H9 (cell line): ENCODE measurements around the gene HS3ST6. TPM values are rescaled to one million over a fixed set of nuclear protein-coding genes. Genes with fewer than 3 reads are reported as not detected.

ENCODE experiments used
- DNase-seq: peaks from one replicate; pipeline ENCODE4 v3.0.0-alpha.2; 2017
- H2AFZ ChIP-seq: one replicate; pipeline ENCODE4 v1.6.1; 2013; ENCODE audit warnings: mild to moderate bottlenecking, low read length, control low read depth, moderate library complexity
- H2AK5ac ChIP-seq: 2 replicates; pipeline ENCODE4 v1.6.1; 2013; ENCODE audit warnings: low read length, control low read depth, mixed read lengths; ENCODE audit not compliant: insufficient read length
- H2BK120ac ChIP-seq: one replicate; pipeline ENCODE4 v1.6.1; 2013; ENCODE audit warnings: low read depth, mild to moderate bottlenecking, low read length, control low read depth, inconsistent platforms; ENCODE audit not compliant: poor library complexity, severe bottlenecking
- H2BK12ac ChIP-seq: 2 replicates; pipeline ENCODE4 v1.6.1; 2013; ENCODE audit warnings: low read length, control low read depth, mixed read lengths, low read depth; ENCODE audit not compliant: insufficient read length
- H2BK15ac ChIP-seq: 2 replicates; pipeline ENCODE4 v1.6.1; 2013; ENCODE audit warnings: low read depth, low read length, control low read depth
- H2BK20ac ChIP-seq: one replicate; pipeline ENCODE4 v1.6.1; 2013; ENCODE audit warnings: low read depth, mild to moderate bottlenecking, low read length, control low read depth, inconsistent platforms; ENCODE audit not compliant: poor library complexity, severe bottlenecking
- H2BK5ac ChIP-seq: 2 replicates; pipeline ENCODE4 v1.6.1; 2013; ENCODE audit warnings: low read length, control low read depth, mixed read lengths; ENCODE audit not compliant: insufficient read length
- H3K14ac ChIP-seq: 2 replicates; pipeline ENCODE4 v1.6.1; 2013; ENCODE audit warnings: low read length, control low read depth; ENCODE audit not compliant: insufficient read depth
- H3K18ac ChIP-seq: 2 replicates; pipeline ENCODE4 v1.6.1; 2013; ENCODE audit warnings: low read depth, mild to moderate bottlenecking, mixed read lengths, low read length, control low read depth; ENCODE audit not compliant: insufficient read length
- H3K23ac ChIP-seq: 2 replicates; pipeline ENCODE4 v1.6.1; 2013; ENCODE audit warnings: low read length, control low read depth, mixed read lengths, low read depth; ENCODE audit not compliant: insufficient read length
- H3K23me2 ChIP-seq: 2 replicates; pipeline ENCODE4 v1.6.1; 2013; ENCODE audit warnings: low read depth, mild to moderate bottlenecking, mixed read lengths, low read length, control low read depth; ENCODE audit not compliant: insufficient read length, poor library complexity, severe bottlenecking
- H3K27ac ChIP-seq: 2 replicates; pipeline ENCODE4 v1.5.1; 2013; ENCODE audit warnings: low read length, control low read depth, mixed read lengths, low read depth; ENCODE audit not compliant: insufficient read length
- H3K27me3 ChIP-seq: 2 replicates; pipeline ENCODE4 v1.6.1; 2013; ENCODE audit warnings: low read length, control low read depth, inconsistent platforms; ENCODE audit not compliant: insufficient read depth
- H3K4ac ChIP-seq: 2 replicates; pipeline ENCODE4 v1.6.1; 2013; ENCODE audit warnings: low read depth, mild to moderate bottlenecking, control low read depth, inconsistent platforms, low read length, moderate library complexity
- H3K4me1 ChIP-seq: 2 replicates; pipeline ENCODE4 v1.6.1; 2013; ENCODE audit warnings: low read length, control low read depth, inconsistent platforms; ENCODE audit not compliant: insufficient read depth
- H3K4me2 ChIP-seq: 2 replicates; pipeline ENCODE4 v1.6.1; 2013; ENCODE audit warnings: low read length, control low read depth, mixed read lengths; ENCODE audit not compliant: insufficient read length, insufficient read depth
- H3K56ac ChIP-seq: 2 replicates; pipeline ENCODE4 v1.6.1; 2013; ENCODE audit warnings: low read depth, mild to moderate bottlenecking, mixed read lengths, low read length, control low read depth; ENCODE audit not compliant: insufficient read length
- H3K79me1 ChIP-seq: 2 replicates; pipeline ENCODE4 v1.6.1; 2013; ENCODE audit warnings: low read depth, mild to moderate bottlenecking, moderate library complexity, low read length, control low read depth, inconsistent platforms; ENCODE audit not compliant: insufficient read depth, poor library complexity, severe bottlenecking
- H3K79me2 ChIP-seq: 2 replicates; pipeline ENCODE4 v1.6.1; 2013; ENCODE audit warnings: low read length, control low read depth, inconsistent platforms; ENCODE audit not compliant: insufficient read depth
- H3K9ac ChIP-seq: 2 replicates; pipeline ENCODE4 v1.6.1; 2013; ENCODE audit warnings: low read length, control low read depth, mixed read lengths; ENCODE audit not compliant: insufficient read length; ENCODE audit errors: extremely low read depth
- H3K9me3 ChIP-seq: one replicate; pipeline ENCODE4 v1.6.1; 2013; ENCODE audit warnings: low read depth, low read length, inconsistent platforms; ENCODE audit not compliant: control insufficient read depth
- H3T11ph ChIP-seq: one replicate; pipeline ENCODE4 v1.6.1; 2013; ENCODE audit warnings: mild to moderate bottlenecking, low read length, control low read depth, inconsistent platforms
- H4K20me1 ChIP-seq: one replicate; pipeline ENCODE4 v1.6.1; 2013; ENCODE audit not compliant: control insufficient read depth, insufficient read length, insufficient read depth
- H4K5ac ChIP-seq: 2 replicates; pipeline ENCODE4 v1.6.1; 2013; ENCODE audit warnings: low read depth, mild to moderate bottlenecking, mixed read lengths, low read length, control low read depth; ENCODE audit not compliant: insufficient read length
- H4K8ac ChIP-seq: replicated peaks from 2 replicates; pipeline ENCODE4 v1.6.1; 2013; ENCODE audit warnings: low read length, control low read depth, mixed read lengths, low read depth; ENCODE audit not compliant: insufficient read length
- H4K91ac ChIP-seq: 2 replicates; pipeline ENCODE4 v1.6.1; 2013; ENCODE audit warnings: low read depth, mild to moderate bottlenecking, moderate library complexity, mixed read lengths, low read length, control low read depth; ENCODE audit not compliant: insufficient read length
- H3K27ac Mint-ChIP-seq, 3 experiments: 2 replicates in 2 of 3; 3 replicates in 1 of 3; pipeline ENCODE4 v1.8.0; 2020 to 2021; ENCODE audit warnings: mixed read lengths in 3 of 3, mild to moderate bottlenecking in 1 of 3, moderate library complexity in 1 of 3
- H3K27me3 Mint-ChIP-seq: 2 replicates; pipeline ENCODE4 v1.8.0; 2021; ENCODE audit warnings: low read depth, mild to moderate bottlenecking, moderate library complexity, mixed read lengths
- H3K36me3 Mint-ChIP-seq, 3 experiments: 2 replicates in 2 of 3; 3 replicates in 1 of 3; pipeline ENCODE4 v1.8.0; 2020 to 2021; ENCODE audit warnings: low read depth in 3 of 3, mixed read lengths in 3 of 3; ENCODE audit not compliant: insufficient read depth in 1 of 3
- H3K4me1 Mint-ChIP-seq, 2 experiments: 2 replicates each; pipeline ENCODE4 v1.8.0; 2020; ENCODE audit warnings: mixed read lengths in 2 of 2
- H3K4me3 Mint-ChIP-seq, 2 experiments: 2 replicates in 1 of 2; 3 replicates in 1 of 2; pipeline ENCODE4 v1.8.0; 2020 to 2021; ENCODE audit warnings: mild to moderate bottlenecking in 2 of 2, mixed read lengths in 2 of 2, moderate library complexity in 1 of 2
- H3K9me3 Mint-ChIP-seq, 2 experiments: 2 replicates in 1 of 2; 3 replicates in 1 of 2; pipeline ENCODE4 v1.8.0; 2020; ENCODE audit warnings: mild to moderate bottlenecking in 2 of 2, mixed read lengths in 2 of 2, moderate library complexity in 1 of 2
- WGBS: extraction: QIAGEN DNeasy Blood & Tissue Kit; methylation state at CpG from one replicate; pipeline ENCODE4 v1.1.7; 2013; ENCODE audit warnings: missing lambda C conversion rate, low lambda C conversion rate, mixed read lengths; ENCODE audit not compliant: insufficient read length; ENCODE audit errors: extremely low coverage; 5-methylcytosine and 5-hydroxymethylcytosine counted together
- total RNA-seq: library from RNA; stranded (reverse); gene quantifications from 2 replicates; pipeline ENCODE4 v1.2.1, GENCODE V29; 2021
- TF ChIP-seq, protein P1 (sequence below): fragments of 200-600 bp; sonication (generic); conservative IDR thresholded peaks from 3 replicates; pipeline ENCODE4 v1.8.0; 2021; ENCODE audit warnings: antibody characterized with exemption, mild to moderate bottlenecking

Gene HS3ST6
- total RNA-seq, 1 experiment from 2014 or later: not detected

DNA sequence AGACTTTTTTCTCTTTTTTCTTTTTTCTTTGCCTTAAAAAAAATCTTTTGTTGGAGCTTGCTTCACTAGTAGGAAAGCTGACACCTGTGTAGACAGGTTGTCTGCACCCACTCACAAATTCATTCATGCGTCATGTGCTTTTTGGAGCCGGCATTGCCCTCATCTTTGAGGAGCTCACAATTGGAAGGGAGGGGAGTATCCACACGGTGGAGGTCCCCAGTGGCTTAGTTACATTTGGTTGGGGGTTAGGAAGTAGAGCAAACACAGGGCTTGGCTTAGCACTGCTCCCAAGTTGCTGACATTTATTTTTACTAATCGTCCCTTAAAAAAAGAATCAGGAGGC lies 27.5 kb downstream of the HS3ST6 start:
- no peak overlapping the region for H4K8ac ChIP-seq
- H3T11ph ChIP-seq: no peak overlapping the region
- H3K4me3 Mint-ChIP-seq: no peak overlapping the region; a peak in 1 of 5 replicates
- peaks cover 38% of the 10 kb centered on the region for H3K27me3 Mint-ChIP-seq
- no peak overlapping the region for H4K91ac ChIP-seq
- no peak overlapping the region for H3K23ac ChIP-seq
- H3K27ac ChIP-seq: no peak overlapping the region
- H2BK120ac ChIP-seq: no peak overlapping the region
- DNase-seq: no peak
- H3K9me3 Mint-ChIP-seq: no peaks in the 10 kb centered on the region
- no peak overlapping the region for H2AFZ ChIP-seq
- no peaks in the 10 kb centered on the region for H3K79me1 ChIP-seq
- no peaks in the 10 kb centered on the region for H3K27me3 ChIP-seq
- no peak overlapping the region for H3K4me2 ChIP-seq
- H3K9me3 ChIP-seq: no peaks in the 10 kb centered on the region
- no peak overlapping the region for H3K14ac ChIP-seq
- H3K4me1 Mint-ChIP-seq: peaks cover 4 to 6% of the 10 kb centered on the region in 2 experiments
- no peak overlapping the region for H3K27ac Mint-ChIP-seq
- H4K20me1 ChIP-seq: no peaks in the 10 kb centered on the region
- H2BK12ac ChIP-seq: no peak overlapping the region
- no peaks in the 10 kb centered on the region for H3K4me1 ChIP-seq
- no peak overlapping the region for H4K5ac ChIP-seq
- WGBS: no CpG with 5 or more reads among the region's 4 CpGs
- H3K4ac ChIP-seq: no peak overlapping the region
- no peak overlapping the region for H2BK15ac ChIP-seq
- no peaks in the 10 kb centered on the region for H3K79me2 ChIP-seq
- H3K23me2 ChIP-seq: no peaks in the 10 kb centered on the region
- no peak overlapping the region for H3K56ac ChIP-seq
- H3K18ac ChIP-seq: no peak overlapping the region
- H3K36me3 Mint-ChIP-seq: no peaks in the 10 kb centered on the region
- no peak overlapping the region for H2BK20ac ChIP-seq
- no peak overlapping the region for H2BK5ac ChIP-seq
- no peak overlapping the region for H3K9ac ChIP-seq
- H2AK5ac ChIP-seq: no peak overlapping the region
- TF ChIP-seq, protein P1, sequence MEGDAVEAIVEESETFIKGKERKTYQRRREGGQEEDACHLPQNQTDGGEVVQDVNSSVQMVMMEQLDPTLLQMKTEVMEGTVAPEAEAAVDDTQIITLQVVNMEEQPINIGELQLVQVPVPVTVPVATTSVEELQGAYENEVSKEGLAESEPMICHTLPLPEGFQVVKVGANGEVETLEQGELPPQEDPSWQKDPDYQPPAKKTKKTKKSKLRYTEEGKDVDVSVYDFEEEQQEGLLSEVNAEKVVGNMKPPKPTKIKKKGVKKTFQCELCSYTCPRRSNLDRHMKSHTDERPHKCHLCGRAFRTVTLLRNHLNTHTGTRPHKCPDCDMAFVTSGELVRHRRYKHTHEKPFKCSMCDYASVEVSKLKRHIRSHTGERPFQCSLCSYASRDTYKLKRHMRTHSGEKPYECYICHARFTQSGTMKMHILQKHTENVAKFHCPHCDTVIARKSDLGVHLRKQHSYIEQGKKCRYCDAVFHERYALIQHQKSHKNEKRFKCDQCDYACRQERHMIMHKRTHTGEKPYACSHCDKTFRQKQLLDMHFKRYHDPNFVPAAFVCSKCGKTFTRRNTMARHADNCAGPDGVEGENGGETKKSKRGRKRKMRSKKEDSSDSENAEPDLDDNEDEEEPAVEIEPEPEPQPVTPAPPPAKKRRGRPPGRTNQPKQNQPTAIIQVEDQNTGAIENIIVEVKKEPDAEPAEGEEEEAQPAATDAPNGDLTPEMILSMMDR: no peak
